ENCODE results near the gene RUNX1. TPM values are rescaled to one million over a fixed set of nuclear protein-coding genes. Genes with fewer than 3 reads are reported as not detected.

The RUNX1 gene
- total and polyA plus RNA-seq, 10 of the 15 experiments (the other 5 are each of a cell fraction or from before 2014, with no cell fraction given): 0.90 to 15.2 (median 4.1) TPM

DNA sequence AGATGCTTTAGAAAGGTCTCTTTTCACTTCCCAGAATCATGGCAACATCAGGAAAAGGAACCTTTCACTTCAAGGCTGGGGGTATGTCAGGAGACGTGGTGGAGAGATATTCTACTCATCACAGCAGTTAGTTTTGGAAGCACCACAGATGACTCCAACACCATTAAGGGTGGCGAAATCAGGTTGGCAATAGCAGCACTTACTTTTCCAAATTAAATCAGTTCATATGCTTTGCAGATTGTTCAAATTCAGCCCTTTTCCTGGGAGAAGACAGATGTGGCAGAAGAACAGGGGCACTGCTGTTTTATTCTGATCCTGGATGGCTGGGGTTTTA, 79.0 kb downstream of the RUNX1 start:
- TF ChIP-seq PAX5 (IDR thresholded peaks at IDR 0.05; ENCODE audit: borderline replicate concordance, low read depth, low read length): no peak
- Histone ChIP-seq H3K4me1 (ENCODE audit: control insufficient read depth, insufficient read depth, low read length) (peaks cover 38% of the 10 kb centered on the region), H3K27ac (ENCODE audit: control insufficient read depth, insufficient read depth) (no peak overlapping the region), H3K36me3 (ENCODE audit: control insufficient read depth in 2 of 2, insufficient read depth in 2 of 2, low read length in 1 of 2) (no peaks in the 10 kb centered on the region), H3K79me2 (ENCODE audit: control insufficient read depth, insufficient read depth, low read length) (no peaks in the 10 kb centered on the region), H3K4me3 (no peak overlapping the region), H3K4me2 (ENCODE audit: control insufficient read depth, insufficient read depth) (no peak overlapping the region), H3K27me3 (replicated peaks in 1 of 2; ENCODE audit: control insufficient read depth in 2 of 2, insufficient read depth in 2 of 2, low read length in 1 of 2) (peaks cover 0 to 3% of the 10 kb centered on the region in 2 experiments; a peak in 2 of 4 replicates), H3K9ac (ENCODE audit: control insufficient read depth, insufficient read depth, low read length) (no peak overlapping the region), H3K9me3 (replicated peaks; ENCODE audit: control insufficient read depth, insufficient read depth, low read length) (no peaks in the 10 kb centered on the region), H2AFZ (ENCODE audit: control insufficient read depth, low read depth, low read length) (no peak overlapping the region), H4K20me1 (ENCODE audit: control insufficient read depth, insufficient read depth) (0 out of 2 replicates have a peak, but pooled peaks cover 4% of the 10 kb centered on the region)
- ATAC-seq (no peak), DNase-seq (ENCODE audit: low read depth, low spot score) (no peak), FAIRE-seq (no peak)
- WGBS (ENCODE audit: insufficient coverage, insufficient replicate concordance, low lambda C conversion rate, missing lambda C conversion rate): 51% methylated on average over 2 of the region's 2 CpGs
- ChIA-PET POLR2A (no interaction called here), SMC1A (ENCODE audit: uncharacterized antibody, unreplicated experiment) (interaction anchor here (0.5 to 0.6 kb wide), 2 partner anchors 42 to 877 kb away, joined by 3 read pairs; no protein-coding TSS in a partner anchor), RAD21 (ENCODE audit: unreplicated experiment) (no interaction called here), CTCF (interaction anchor here (1.3 kb wide), 1 partner anchor 13 kb away, joined by 3 read pairs; no protein-coding TSS in a partner anchor)
- intact Hi-C loops (cut with micrococcal nuclease; ENCODE audit: unreplicated experiment): no loop called here
- in situ Hi-C loops (cut with MboI): no loop called here
- BruUV-seq (replicated peaks): no TSS peak

DNA sequence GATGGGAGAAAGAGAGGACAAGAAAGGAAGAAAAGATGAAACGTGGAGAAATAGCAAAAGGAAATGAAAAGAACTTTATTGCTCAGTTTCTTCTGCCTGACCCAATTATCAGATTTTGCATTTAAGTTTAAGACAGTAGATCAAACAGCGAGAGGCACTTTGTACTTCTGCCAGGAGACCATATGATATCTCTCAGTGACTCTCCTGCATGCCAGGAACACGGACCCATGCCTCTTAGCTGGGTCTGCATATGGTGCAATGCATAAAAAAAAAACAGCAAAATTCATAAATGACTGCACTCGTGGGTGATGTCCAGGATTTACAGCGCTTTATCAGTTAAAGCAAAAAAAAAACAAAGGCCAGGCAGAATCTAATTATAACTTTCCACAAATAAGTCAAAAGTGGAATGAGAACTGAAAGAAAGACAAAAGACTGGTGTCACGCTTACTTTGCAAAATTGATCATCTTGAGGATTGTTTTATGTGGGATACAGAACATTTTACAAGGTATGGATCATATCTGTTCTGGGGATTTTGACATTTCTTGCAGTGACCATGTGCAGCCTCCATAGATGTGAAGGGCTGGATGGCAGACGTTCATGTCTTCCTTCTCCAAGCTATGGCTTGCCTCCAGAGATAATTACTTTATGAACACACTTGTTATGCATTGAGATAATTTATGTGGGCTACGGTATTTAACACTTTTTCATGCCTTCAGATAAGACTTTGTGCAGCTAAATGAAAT, 79.5 kb downstream of the RUNX1 start:
- no peak overlapping the region for H3K27ac ChIP-seq (ENCODE audit: control insufficient read depth, insufficient read depth)
- H3K9me3 ChIP-seq (replicated peaks; ENCODE audit: control insufficient read depth, insufficient read depth, low read length): no peaks in the 10 kb centered on the region
- H4K20me1 ChIP-seq (ENCODE audit: control insufficient read depth, insufficient read depth): 0 out of 2 replicates have a peak, but pooled peaks cover 4% of the 10 kb centered on the region
- no peak for FAIRE-seq
- H2AFZ ChIP-seq (ENCODE audit: control insufficient read depth, low read depth, low read length): no peak overlapping the region
- H3K4me3 ChIP-seq: no peak overlapping the region
- no peak overlapping the region for H3K9ac ChIP-seq (ENCODE audit: control insufficient read depth, insufficient read depth, low read length)
- H3K79me2 ChIP-seq (ENCODE audit: control insufficient read depth, insufficient read depth, low read length): no peaks in the 10 kb centered on the region
- H3K27me3 ChIP-seq (replicated peaks in 1 of 2; ENCODE audit: control insufficient read depth in 2 of 2, insufficient read depth in 2 of 2, low read length in 1 of 2): peaks cover 0 to 3% of the 10 kb centered on the region in 2 experiments; a peak in 2 of 4 replicates
- SMC1A ChIA-PET (ENCODE audit: uncharacterized antibody, unreplicated experiment): interaction anchor here (0.5 kb wide), 1 partner anchor 41 kb away, joined by 3 read pairs; no protein-coding TSS in a partner anchor
- no peak for DNase-seq (ENCODE audit: low read depth, low spot score)
- H3K36me3 ChIP-seq (ENCODE audit: control insufficient read depth in 2 of 2, insufficient read depth in 2 of 2, low read length in 1 of 2): no peaks in the 10 kb centered on the region
- 51% methylated on average over 8 of the region's 8 CpGs for WGBS (ENCODE audit: insufficient coverage, insufficient replicate concordance, low lambda C conversion rate, missing lambda C conversion rate)
- intact Hi-C loops (cut with micrococcal nuclease; ENCODE audit: unreplicated experiment): no loop called here
- POLR2A ChIA-PET: no interaction called here
- in situ Hi-C loops (cut with MboI): no loop called here
- CTCF ChIA-PET: interaction anchor here (1.3 kb wide), 1 partner anchor 14 kb away, joined by 3 read pairs; no protein-coding TSS in a partner anchor
- H3K4me2 ChIP-seq (ENCODE audit: control insufficient read depth, insufficient read depth): peak overlapping the region; percentile 43; the same call in 1 of the 2 replicates
- RAD21 ChIA-PET (ENCODE audit: unreplicated experiment): no interaction called here
- H3K4me1 ChIP-seq (ENCODE audit: control insufficient read depth, insufficient read depth, low read length): peaks cover 33% of the 10 kb centered on the region
- no TSS peak for BruUV-seq (replicated peaks)
- no peak for ATAC-seq
- TF ChIP-seq, protein P1, sequence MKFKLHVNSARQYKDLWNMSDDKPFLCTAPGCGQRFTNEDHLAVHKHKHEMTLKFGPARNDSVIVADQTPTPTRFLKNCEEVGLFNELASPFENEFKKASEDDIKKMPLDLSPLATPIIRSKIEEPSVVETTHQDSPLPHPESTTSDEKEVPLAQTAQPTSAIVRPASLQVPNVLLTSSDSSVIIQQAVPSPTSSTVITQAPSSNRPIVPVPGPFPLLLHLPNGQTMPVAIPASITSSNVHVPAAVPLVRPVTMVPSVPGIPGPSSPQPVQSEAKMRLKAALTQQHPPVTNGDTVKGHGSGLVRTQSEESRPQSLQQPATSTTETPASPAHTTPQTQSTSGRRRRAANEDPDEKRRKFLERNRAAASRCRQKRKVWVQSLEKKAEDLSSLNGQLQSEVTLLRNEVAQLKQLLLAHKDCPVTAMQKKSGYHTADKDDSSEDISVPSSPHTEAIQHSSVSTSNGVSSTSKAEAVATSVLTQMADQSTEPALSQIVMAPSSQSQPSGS (IDR thresholded peaks at IDR 0.05; ENCODE audit: low read length): 0 out of 2 replicates have a peak, but pooled peaks have one; percentile 11
- TF ChIP-seq NR2C1 (IDR thresholded peaks at IDR 0.05) (no peak), ESRRA (IDR thresholded peaks at IDR 0.05; ENCODE audit: low read length) (no peak), NFIC (IDR thresholded peaks at IDR 0.05; ENCODE audit: low read depth, low read length) (peak; percentile 41; the same call in 1 of the 2 replicates), RAD21 (IDR thresholded peaks at IDR 0.05; ENCODE audit: insufficient read depth, low read depth, low read length) (no peak), GABPA (IDR thresholded peaks at IDR 0.05; ENCODE audit: low read depth) (0 out of 2 replicates have a peak, but pooled peaks have one; percentile 25), FOXK2 (IDR thresholded peaks at IDR 0.05) (no peak), JUNB (IDR thresholded peaks at IDR 0.05) (peak; percentile 49), MEF2A (IDR thresholded peaks at IDR 0.05; ENCODE audit: insufficient read depth, low read depth, low read length) (peak; percentile 81), SMAD1 (IDR thresholded peaks at IDR 0.05; ENCODE audit: low read depth, partially characterized antibody) (no peak)

Data from GM12878 (cell line).